Stimulated activated CD4-positive, alpha-beta T cell treated with anti-CD3 and anti-CD28 coated beads, Interleukin-2, amount 100 ng/mL, for 24 hours (primary cell): Measurements from ENCODE around the gene KCTD14.
"Not testable (repeated sequence)": the region's sequence is repeated elsewhere in the genome, so short reads cannot be mapped to it uniquely, and the experiment has no call there.

ENCODE experiments used
- DNase-seq, 2 donors: peaks; one replicate each; pipeline ENCODE4 v3.0.0-alpha.2; 2020

The KCTD14 gene, protein sequence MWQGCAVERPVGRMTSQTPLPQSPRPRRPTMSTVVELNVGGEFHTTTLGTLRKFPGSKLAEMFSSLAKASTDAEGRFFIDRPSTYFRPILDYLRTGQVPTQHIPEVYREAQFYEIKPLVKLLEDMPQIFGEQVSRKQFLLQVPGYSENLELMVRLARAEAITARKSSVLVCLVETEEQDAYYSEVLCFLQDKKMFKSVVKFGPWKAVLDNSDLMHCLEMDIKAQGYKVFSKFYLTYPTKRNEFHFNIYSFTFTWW

DNA sequence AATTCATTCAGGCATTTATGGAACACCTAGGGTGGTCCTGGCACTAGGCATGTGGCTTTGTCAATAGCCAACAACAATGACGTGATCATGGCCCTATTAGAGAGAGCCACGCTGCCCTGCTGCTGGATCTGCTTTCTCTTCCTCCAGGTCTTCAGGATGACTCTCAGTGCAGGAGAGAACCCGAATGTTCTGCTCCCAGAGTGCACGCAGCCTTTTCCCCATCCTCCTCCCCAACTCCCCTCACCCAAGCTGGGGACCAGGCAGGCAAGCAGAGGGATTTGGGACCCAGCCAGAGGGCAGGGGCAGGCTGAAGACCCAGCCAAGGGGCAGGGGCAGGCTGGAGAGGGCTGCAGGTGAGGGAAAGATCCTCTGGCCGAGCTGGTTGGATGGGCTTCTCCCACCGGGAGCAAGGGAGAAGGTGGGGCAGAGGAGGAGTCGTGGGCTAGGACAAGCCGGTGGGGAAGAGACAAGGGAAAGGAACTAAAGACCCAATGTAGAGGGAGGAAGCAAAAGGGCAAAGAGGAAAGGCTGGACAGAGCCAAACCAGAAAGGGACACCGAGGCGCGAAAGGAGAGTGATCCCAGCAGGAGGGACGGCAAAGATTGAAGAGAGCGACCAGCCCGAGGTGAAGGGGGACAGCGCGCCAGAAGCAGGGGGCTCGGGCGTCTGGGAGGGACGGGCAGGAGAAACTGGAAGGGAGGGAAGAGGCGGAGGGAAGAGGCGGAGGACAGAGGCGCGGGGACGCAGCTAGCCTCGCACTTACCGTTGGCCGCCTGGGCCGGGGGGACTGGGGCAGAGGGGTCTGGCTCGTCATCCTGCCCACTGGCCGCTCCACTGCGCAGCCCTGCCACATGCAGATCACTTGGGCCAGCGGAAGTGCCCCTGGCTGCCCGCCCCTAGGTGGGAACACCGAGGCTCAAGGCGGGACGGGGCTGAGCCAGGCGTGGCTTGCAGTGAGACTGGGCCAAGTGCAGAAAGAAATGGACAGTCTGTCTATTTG lies at the start of gene KCTD14:
Gene KCTD14 (minus strand): TSS at position 880 of the 1,000 bp plus-strand sequence. CDS start 27 bp downstream, at position 853.
- DNase-seq = no peak

DNA sequence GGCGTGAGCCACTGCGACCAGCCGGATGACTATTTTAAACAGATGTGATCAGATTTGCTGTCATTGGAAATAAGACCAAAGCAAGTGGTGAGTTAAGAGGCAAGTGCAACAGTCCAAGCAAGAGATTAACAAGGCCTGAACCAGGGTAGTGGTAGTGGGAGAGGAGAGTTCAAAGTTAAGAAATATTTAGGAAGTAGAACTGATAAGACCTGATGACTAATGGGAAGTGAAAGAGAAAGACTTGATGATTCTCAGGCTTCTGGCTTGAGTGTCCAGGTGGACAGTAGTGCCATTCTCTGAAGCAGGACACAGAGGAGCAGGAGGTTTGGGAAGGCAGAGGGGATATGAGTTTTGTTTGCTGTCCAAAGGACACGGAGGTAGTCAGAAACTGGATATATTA lies 49.4 kb upstream of the KCTD14 start:
- DNase-seq = no peak

DNA sequence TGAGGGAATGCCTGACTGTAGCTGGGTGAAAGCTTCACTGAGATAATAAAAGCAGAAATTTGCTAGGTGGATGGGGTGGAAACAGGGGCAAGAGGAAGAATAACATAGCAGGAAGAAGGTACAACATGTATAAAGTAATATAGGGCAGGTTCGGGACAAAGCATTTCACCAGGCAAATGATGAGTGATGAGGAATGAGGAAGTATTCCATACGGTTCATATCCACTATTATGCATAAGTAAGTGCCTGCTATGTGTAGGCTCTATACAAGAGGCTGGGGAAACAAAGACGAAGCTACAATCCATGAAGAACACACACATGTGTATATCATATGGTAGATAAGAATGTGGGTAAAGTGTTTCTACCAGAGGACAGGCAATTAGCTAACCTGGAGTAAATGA lies 48.6 kb upstream of the KCTD14 start:
- no peak for DNase-seq

DNA sequence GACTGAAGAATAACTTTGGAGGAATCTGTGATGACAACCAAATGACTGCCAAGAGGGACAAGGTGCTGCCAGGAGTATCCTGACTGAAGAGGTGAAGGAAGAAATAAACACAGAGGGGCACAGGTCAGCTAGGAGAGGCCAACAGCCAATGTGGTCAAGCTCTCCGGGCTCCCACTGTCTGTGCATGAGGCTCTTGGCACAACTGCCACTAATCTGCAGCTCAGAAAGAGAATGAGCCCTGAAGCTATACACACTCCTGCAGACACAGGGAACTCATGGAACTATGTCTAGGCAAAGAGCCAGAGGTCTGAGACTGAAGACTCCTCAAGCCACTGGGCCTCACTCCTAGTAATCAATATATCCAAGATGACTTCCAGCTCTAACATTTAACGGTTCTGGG lies 47.5 kb upstream of the KCTD14 start:
- DNase-seq = no peak

DNA sequence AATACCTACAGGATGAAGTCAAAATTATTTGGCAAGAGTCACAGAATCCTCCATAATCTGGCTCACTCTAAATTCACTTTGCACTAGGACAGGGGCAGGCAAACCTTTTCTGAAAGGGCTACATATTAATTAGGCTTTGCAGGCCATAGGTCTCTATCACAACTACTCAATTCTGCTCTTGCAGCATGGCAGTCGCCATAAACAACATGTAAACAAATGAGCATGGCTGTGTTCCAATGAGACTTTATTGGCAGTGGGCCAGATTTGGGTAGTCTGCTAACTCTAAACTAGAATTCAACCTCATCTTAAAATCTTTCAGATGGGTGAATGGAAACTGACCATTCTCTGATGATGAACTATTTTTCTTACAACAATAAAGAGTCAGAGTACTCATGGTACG lies 46.4 kb upstream of the KCTD14 start:
- no peak for DNase-seq

DNA sequence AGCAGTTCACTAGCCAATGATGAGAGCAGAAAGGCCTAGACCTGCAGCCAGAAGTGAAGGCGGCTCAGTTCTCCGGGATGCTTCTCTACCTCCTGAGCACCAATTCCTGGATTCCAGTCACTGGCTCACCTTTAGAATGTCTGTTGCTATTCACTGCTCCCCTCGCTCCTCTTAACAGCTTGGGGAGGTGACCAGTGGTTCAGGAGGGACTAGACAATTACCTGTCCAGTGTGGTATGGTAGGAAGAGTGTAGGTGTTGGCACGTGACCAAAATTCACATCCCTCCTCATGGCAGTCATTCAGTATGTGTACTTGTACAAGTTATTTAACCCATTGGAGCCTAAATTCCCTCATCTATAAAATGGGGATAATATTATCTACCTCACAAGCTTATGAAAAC lies 44.6 kb upstream of the KCTD14 start:
- DNase-seq = no peak

DNA sequence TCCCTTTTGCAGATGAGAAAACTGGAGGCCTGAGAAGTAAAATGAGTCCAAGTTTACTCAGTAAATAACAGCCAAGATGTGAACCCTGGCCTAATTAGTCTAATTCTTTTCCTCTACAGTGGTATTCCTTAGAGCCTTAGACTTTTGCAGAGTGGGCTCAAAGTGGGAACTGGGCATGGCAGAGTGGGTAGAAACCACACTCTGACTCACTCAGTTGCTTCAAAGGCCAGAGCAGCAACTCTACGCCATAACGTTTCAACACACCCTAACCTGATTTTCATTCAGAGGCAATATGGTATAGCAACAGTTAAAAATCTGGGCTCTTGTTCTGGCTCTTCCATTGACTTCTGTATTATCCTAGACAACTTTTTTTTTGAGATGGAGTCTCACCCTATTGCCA lies 43.4 kb upstream of the KCTD14 start:
- no peak for DNase-seq

DNA sequence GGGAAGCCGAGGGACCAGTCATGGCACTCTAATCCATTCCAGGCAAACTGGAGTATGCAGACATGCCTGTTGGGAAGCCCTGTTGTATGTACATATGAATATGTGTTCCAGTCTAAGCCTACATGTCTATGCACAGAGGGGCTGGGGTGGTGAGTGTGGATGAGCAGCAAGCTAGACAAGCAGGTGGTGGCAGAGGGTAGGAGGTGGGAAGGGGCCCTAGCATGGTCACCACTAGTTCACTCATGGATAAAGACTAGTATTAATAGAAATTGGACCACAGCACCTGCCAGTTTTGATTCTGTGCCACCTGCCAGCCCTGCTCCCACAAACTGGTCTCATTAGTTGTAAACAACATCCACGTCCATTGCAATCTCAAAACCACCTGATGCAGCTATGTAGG lies 42.1 kb upstream of the KCTD14 start:
- DNase-seq = no peak

DNA sequence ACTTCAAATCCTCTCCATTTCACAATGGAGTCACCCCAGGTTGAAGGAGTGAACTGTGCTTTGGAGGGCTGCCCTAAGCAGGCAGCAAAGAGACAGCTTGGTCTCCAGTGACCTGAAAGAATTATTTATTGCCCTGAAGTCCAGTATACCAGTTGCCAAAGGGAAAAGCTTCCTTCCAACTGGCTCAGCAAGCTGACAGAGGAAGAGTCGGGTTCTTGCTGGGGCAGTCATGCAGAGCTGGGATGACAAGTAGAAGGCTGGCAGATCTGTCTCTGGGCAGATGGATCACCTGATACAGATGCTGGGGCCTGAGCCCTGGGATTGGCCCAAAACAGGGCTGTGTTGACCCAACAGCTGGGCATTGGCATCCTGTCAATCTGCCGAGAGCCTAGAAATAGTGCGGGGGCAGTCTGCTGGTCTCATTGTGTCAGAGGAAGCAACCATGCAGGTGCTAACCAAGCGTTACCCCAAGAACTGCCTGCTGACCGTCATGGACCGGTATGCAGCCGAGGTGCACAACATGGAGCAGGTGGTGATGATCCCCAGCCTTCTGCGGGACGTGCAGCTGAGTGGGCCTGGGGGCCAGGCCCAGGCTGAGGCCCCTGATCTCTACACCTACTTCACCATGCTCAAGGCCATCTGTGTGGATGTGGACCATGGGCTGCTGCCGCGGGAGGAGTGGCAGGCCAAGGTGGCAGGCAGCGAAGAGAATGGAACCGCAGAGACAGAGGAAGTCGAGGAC lies 40.5 kb upstream of the KCTD14 start, which contains the start of gene THRSP:
Gene THRSP (plus strand): TSS at position 422 of the 742 bp plus-strand sequence. CDS start 21 bp downstream, at position 443.
- no peak for DNase-seq

DNA sequence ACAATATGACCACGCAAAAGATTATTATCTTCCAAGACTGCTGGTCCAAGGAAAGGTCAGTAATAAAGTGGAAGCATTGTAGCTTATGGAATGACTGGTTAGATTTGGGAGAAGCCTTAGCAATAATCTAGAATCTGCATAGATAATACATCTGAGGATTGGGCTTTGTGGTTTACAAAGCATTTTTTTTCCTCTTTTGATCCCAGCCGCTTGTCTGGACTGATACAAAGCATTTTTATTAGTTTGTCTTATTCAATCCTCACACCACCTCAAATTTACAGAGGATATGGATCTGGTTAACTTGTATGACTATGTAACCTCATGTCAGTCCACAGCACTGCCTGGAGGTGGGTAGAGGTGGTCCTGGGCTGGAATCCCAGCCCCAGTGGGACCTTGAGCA lies 39.6 kb upstream of the KCTD14 start:
- no peak for DNase-seq

DNA sequence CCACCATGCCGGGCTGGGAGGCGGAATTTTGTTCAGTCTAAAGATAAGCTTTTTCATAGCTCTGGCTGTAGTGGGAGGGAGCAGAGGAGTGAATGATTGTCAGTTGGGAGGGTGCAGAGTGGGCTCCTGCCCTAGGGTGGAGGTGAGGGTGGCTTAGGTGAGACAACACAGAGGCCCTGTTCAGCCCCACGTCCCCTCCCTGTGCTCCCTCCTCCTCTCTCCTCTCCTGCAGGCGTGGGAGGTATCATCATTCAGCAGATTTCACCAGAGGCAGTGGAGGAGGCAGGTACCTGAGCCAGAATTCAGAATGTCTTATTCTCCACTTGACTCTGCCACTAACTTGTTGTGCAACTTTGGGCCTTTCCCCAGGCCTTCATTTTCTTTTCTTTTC lies 38.8 kb upstream of the KCTD14 start:
- no peak for DNase-seq

DNA sequence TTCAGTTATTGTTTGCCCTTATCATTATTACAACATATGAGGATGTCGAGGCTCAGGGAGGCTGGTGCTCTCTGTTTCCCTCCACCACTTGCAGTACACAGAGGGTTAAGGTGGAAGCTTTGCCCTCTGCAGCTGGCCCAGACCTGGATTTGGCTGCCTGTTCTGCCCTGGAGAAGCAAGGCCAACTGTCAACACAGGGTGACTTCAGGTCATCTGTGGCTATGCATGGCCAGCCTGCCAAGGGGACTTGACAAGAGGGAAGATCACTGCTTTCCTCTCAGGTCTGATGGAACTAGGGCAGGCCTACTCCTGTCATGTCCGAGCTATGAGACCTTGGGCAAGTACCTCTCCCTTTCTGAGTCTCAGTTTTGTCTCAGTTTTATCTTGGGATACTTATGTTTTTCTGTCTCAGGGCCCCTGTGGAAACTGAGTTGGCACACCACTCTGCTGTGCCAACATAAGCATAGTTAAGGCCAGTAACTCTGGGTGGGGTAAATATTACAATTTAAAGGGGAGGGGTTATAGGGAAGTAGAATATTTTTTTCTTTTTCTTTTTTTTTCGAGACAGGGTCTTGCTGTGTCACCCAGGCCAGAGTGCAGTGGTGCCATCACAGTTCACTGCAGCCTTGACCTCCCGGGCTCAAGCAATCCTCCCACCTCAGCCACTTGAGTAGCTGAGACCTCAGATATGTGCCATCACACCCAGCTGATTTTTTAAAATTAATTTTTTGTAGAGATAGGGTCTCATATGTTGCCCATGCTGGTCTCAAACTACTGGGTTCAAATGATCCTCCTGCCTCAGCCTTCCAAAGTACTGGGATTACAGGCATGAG lies 38.2 kb upstream of the KCTD14 start:
- no peak for DNase-seq

DNA sequence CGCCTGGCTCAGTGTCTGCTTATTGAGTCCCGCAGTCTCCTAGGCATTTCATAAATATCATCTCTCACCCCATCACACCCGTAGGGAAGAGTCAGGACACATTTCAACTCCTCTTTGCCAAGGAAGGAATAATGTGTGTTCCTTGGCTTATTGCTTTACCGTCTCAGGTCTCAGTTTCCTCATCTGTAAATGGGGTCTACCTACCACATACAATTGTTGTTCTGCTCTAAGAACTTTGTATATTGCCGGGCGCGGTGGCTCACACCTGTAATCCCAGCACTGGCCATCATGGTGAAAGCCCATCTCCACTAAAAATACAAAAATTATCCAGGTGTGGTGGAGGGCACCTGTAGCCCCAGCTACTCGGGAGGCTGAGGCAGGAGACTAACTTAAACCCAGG lies 37.5 kb upstream of the KCTD14 start:
- DNase-seq = no peak

DNA sequence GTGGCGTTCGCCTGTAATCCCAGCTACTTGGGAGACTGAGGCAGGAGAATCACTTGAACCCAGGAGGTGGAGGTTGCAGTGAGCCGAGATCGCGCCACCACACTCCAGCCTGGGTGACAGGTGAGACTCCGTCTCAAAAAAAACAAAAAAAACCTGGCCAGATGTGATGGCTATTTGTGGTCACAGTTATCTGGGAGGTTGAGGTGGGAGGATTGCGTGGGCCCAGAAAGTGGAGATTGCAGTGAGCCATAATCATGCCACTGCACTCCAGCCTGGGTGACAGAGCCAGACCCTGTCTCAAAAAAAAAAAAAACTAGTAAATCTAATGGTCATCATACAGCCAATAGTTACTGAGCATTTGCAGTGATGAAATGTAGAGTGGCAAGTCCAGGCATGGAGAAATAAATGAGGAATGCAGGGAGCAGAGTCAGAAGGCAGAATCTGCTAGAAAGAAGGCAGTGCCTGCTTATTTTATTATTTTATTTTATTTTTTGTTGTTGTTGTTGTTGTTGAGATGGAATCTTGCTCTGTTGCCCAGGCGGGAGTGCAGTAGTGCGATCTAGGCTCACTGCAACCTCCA lies 36.8 kb upstream of the KCTD14 start:
- not testable (repeated sequence) for DNase-seq

DNA sequence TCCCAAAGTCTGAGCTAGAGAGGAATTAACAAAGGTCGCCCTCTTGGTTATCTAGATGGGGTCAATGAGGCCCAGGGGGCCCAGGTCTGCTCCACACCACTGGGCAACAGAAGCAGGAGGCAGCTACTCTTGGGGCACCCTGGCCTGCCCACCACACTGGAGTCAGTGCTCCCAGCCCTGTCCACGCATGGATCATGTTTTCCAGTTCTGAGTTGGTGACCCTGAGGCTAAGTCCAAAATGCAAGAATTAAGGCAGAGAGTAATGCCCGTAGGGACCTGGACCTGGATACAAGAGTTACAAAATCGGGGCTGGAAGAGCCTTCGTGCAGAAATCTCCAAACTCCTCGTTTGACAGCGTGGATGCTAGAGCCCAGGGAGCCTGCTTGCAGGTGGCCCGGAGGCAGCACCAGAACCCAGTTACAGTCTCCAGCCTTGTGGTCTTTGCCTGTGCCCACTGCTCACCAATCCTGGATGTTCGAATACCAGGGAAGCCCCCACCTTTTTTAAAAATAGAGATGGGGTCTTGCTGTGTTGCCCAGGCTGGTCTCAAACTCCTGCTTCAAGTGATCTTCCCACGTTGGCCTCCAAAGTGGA lies 34.5 kb upstream of the KCTD14 start:
- no peak for DNase-seq

DNA sequence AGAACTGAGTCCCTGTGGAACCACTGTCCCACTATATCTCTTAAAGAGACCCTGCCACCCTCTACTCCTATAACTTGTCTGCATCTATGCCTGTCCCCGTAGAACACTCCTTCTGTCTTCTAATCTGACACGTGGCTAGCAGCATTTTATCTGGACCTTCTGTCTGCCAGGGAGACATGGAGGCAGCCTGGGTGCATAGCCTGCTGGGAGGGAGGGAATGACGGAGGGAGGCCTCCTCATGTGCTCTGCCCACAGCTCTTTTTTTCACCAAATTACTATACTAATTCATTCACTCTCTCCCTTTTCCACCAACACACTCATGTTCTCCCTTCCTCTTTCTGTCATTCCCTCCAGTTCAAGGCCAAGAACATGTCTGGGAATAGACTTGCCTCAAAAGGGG lies 33.0 kb upstream of the KCTD14 start:
- DNase-seq = no peak

DNA sequence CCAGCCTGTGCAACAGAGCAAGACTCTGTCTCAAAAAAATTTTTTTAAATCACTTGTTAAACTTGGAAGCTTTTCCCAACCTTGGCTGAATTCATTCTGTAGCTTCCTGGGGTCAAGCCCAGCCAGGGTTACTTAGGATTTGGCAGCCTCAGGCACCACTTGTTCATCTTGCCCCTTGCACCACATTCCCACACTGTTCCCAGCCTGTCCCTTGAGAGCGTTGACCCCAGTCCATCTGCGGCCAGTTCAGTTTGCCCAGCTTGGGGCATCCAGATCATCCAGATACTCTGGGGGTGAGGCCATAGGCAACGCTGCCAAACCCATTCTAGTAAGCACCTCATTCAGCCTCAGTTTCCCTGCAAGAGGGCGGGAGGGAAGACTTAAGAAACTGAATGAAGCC lies 31.9 kb upstream of the KCTD14 start:
- DNase-seq = no peak

DNA sequence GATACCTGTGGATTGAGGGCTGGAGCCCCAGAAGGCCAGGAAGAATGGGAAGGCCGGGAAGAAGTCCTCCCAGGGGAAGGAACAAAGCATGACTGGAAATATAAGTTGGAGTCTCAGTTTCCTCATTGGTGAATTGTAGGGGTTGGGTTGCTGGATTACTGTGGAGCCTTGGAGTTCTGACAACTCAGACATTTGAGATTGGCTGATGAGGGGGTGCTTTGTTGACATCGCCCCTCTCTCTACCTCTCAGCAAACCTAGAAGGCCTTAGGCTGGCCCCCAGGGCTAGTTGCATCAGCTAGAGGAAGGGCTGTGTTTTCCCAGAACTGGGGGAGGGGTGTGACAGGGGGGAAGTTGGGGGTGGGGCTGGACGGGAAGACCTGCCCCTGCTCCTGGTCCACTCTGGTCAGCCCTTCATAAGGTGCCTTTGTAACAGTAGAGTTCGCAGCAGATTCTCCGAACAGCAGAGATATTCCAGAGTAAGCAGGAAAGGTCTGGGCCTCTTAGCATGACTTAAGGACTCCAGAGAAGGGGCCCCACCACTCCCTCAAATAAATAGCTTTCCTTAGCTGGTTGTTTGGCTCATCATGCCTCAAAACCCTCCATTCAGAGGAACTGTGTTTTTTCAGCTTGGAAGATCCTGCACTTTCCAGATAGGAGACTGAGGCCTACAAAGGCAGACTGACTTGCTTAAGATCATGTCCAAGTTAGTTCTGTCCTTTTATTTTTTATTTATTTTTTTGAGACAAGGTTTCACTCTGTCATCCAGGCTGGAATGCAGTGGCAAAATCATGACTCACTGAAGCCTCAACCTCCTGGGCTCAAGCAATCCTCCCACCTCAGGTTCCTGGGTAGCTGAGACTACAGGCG lies 28.1 kb upstream of the KCTD14 start:
- DNase-seq = no peak

DNA sequence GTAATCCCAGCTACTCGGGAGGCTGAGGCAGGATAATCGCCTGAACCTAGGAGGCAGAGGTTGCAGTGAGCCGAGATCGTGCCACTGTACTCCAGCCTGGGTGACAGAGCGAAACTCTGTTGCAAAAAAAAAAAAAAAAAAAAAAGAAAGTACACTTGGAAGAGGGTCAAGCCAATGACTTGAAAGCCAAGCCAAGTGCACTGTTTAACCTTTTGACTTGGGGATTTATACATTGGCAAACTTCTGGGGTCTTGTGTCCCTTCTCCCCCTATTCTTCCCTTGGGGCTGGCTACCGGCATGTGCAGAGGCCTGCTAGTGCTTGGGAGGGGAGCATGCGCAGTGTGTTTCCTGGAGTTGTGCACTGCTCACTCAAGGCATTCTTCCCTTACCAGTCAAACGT lies 26.3 kb upstream of the KCTD14 start:
- no peak for DNase-seq

DNA sequence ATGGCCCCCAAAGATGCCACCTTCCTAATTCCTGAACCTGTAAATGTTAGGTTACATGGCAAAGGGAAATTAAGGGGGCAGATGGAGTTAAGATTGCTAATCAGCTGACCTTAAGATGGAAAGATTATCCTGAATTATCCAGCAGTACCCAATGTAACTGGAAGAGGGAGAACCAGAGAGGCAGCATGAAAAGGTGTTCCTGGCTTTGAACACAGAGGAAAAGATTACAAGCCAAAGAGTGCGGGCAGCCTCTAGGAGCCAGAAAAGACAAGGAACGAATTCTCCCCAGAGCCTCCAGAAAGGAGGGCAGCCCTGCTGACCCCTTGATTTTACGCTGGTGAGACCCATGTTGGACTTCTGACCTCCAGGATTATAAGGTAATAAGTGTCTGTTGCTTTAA lies 25.5 kb upstream of the KCTD14 start:
- no peak for DNase-seq

DNA sequence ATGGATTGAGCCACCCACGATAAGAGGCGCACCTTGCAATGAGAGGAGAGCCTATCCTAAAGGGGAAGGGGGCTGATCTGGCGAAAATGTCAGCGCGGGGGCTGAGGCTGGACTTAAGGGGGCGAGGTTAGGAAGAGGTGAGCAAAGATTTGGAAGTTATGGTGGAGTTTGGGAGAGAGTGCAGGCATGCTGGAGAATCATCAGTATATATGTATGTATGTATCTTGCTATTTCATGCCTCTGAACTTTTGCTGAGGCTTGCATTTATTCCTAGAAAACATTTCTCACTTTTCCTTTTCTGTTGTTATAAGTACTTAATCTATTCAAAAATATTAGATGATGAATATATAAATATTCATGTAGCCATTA lies 23.4 kb upstream of the KCTD14 start:
- no peak for DNase-seq
